PFSK-1 (cell line): ENCODE measurements around the gene ALG14.

Source experiments
- FOXP2 ChIP-seq: optimal IDR thresholded peaks from 2 replicates; pipeline ENCODE3; 2011; ENCODE audit warnings: borderline replicate concordance, control low read depth, inconsistent platforms; ENCODE audit not compliant: insufficient read depth; ENCODE audit errors: extremely low read length, extremely low read depth
- POLR2AphosphoS5 ChIP-seq: IDR thresholded peaks from 2 replicates; pipeline ENCODE4 v1.6.1; 2012; ENCODE audit warnings: low read depth, mild to moderate bottlenecking, control low read depth, low read length, moderate library complexity
- SIN3A ChIP-seq: IDR thresholded peaks from 2 replicates; pipeline ENCODE4 v1.6.1; 2012; ENCODE audit warnings: mild to moderate bottlenecking, low read length, moderate library complexity, borderline replicate concordance; ENCODE audit not compliant: insufficient read depth
- TAF1 ChIP-seq: IDR thresholded peaks from 2 replicates; pipeline ENCODE4 v1.6.1; 2012; ENCODE audit warnings: low read length, control low read depth, borderline replicate concordance; ENCODE audit not compliant: insufficient read depth
- TF ChIP-seq, protein P1 (sequence below), 2 experiments: IDR thresholded peaks; 2 replicates each; pipeline versions ENCODE4 v1.6.1 to v1.8.0; 2011 to 2012; ENCODE audit warnings: low read depth in 2 of 2, low read length in 2 of 2, control low read depth in 1 of 2, inconsistent platforms in 1 of 2, mild to moderate bottlenecking in 1 of 2, moderate library complexity in 1 of 2; ENCODE audit not compliant: insufficient read depth in 1 of 2

The ALG14 gene

DNA sequence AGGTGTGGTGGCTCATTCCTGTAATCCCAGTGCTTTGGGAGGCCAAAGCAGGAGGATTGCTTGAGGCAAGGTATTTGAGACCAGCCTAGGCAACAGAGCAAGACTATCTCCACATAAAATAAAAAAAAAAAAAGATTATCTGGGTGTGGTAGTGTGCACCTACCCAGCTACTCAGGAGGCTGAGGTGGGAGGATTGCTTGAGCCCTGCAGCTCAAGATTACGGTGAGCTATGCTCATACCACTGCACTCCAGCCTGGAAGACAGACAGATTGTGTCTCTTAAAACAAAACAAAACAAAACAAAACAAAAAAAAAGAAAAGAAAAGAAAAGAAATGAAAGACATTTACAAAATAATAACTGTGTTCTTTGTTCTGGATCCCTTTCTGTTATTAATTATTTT, 38.3 kb upstream of the ALG14 start:
- TF ChIP-seq TAF1 (no peak), POLR2AphosphoS5 (no peak), SIN3A (no peak), FOXP2 (no peak)
- TF ChIP-seq, protein P1, sequence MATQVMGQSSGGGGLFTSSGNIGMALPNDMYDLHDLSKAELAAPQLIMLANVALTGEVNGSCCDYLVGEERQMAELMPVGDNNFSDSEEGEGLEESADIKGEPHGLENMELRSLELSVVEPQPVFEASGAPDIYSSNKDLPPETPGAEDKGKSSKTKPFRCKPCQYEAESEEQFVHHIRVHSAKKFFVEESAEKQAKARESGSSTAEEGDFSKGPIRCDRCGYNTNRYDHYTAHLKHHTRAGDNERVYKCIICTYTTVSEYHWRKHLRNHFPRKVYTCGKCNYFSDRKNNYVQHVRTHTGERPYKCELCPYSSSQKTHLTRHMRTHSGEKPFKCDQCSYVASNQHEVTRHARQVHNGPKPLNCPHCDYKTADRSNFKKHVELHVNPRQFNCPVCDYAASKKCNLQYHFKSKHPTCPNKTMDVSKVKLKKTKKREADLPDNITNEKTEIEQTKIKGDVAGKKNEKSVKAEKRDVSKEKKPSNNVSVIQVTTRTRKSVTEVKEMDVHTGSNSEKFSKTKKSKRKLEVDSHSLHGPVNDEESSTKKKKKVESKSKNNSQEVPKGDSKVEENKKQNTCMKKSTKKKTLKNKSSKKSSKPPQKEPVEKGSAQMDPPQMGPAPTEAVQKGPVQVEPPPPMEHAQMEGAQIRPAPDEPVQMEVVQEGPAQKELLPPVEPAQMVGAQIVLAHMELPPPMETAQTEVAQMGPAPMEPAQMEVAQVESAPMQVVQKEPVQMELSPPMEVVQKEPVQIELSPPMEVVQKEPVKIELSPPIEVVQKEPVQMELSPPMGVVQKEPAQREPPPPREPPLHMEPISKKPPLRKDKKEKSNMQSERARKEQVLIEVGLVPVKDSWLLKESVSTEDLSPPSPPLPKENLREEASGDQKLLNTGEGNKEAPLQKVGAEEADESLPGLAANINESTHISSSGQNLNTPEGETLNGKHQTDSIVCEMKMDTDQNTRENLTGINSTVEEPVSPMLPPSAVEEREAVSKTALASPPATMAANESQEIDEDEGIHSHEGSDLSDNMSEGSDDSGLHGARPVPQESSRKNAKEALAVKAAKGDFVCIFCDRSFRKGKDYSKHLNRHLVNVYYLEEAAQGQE (IDR thresholded peaks at IDR 0.05; ENCODE audit: insufficient read depth in 1 of 2, low read depth in 2 of 2, low read length in 2 of 2), result no peak

DNA sequence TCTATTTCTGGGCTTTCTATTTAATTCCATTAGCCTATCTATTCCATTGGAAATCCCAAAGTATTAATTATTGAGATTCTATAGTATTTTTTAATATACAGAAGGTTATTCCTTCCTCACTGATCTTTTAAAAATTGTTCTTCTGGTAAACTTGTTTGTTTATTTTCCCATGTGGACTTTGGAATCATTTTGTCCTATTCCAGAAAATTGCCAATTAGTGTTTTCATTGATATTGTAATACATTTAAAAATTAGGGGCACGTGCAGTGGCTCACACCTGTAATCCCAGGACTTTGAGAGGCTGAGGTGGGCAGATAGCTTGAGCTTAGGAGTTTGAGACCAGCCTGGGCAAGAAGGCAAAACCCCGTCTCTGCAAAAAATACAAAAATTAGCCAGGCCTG, 36.0 kb upstream of the ALG14 start:
- TF ChIP-seq SIN3A (no peak), TAF1 (no peak), POLR2AphosphoS5 (no peak), FOXP2 (no peak)
- TF ChIP-seq, protein P1 (IDR thresholded peaks at IDR 0.05; ENCODE audit: insufficient read depth in 1 of 2, low read depth in 2 of 2, low read length in 2 of 2), result no peak

DNA sequence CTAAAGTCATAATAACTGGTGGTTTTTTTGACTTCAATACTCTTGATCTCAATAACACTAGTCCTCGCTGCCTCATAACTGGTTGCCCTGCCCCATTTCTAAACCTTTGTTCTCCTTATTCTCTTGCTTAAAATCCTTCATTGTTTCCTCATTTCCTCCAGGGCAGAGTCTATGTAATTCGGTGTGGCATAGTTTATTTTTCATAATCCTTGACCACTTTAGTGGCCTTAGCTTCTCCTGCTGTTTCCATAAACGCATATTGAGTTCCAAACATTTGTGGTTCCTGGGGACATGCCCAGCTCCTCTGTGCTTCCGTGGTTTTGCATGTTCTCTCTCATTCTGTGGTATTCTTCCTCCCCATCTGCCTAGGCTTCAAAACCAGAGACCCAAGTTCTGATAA, 25.4 kb upstream of the ALG14 start:
- TF ChIP-seq, protein P1 (IDR thresholded peaks at IDR 0.05; ENCODE audit: insufficient read depth in 1 of 2, low read depth in 2 of 2, low read length in 2 of 2), result no peak
- TF ChIP-seq TAF1 (no peak), SIN3A (no peak), POLR2AphosphoS5 (no peak), FOXP2 (no peak)

DNA sequence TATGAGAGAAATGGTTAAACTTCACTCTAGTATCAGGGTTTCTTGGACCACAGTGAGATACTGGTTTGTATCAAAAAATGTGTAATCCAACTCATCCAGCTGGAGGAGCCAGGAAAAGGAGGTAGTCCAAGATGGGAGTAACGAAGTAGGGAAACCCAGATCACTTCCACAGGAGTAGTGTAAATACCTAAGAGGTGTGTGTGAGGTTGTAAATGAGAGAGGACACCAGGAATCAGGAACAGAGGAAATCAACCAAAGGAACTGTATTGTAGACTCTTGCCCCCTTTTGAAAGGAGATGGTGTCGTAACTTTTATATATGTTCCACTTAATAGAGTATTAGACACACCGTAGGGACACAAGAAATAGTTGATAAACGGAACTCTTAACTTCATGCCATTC, 24.7 kb upstream of the ALG14 start:
- TF ChIP-seq SIN3A (no peak), TAF1 (no peak)

DNA sequence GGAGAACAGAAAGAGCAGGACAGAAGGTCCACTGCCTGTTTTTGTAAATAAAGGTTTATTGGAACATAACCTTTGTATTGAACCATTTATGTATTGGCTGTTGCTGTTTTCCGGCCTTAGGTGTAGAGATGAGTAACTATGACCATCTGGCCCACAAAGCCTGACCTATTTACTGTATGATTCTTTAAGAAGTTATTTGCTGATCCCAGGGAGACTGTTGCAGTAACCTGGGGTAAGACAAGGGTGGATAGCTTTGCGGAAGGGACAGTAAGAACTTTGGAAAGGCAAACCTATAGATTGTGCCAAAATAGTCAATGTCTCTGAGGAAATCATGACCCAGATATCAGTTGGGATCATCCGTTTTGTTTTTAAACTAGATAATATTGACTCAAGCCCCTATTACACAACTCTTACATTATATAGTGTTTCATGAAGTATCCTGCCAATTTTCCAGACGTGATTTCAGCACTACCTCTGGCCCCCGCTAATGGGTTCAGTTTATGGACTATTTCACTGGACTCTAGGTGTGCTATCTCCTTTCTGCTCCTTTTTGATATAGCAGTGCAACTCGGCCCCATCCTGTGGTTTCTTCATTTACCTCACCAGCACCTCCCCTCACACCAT, 23.6 kb upstream of the ALG14 start:
- TF ChIP-seq TAF1 (no peak), POLR2AphosphoS5 (no peak), FOXP2 (no peak), SIN3A (no peak)
- TF ChIP-seq, protein P1 (IDR thresholded peaks at IDR 0.05; ENCODE audit: insufficient read depth in 1 of 2, low read depth in 2 of 2, low read length in 2 of 2), result no peak

DNA sequence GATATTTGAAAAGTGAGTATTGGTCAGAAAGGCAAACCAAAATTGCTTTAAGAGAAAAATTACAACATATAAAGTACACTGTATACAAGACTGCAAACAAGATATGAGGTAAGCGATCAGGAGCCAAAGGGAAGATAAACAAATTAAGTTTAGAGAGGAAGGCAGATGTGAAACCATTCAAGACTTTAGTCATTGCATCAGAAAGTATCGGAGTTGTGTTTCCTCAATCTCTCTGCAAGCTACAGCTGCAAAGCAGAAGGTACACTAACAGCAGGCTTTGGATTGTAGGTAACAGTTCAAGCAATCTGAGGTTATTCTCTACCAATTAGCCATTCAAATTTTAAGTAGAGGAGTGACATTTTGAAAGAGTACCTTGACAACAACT, 23.1 kb upstream of the ALG14 start:
- TF ChIP-seq TAF1 (no peak), SIN3A (no peak), POLR2AphosphoS5 (no peak), FOXP2 (no peak)
- TF ChIP-seq, protein P1 (IDR thresholded peaks at IDR 0.05; ENCODE audit: insufficient read depth in 1 of 2, low read depth in 2 of 2, low read length in 2 of 2), result no peak
